HFF-Myc (cell line): Measurements from ENCODE around the gene TDRD9.

Experiments
- DNase-seq: peaks from one replicate; pipeline ENCODE4 v3.0.0-alpha.2; 2011; ENCODE audit warnings: low read depth; ENCODE audit errors: extremely low read depth
- H3K4me3 ChIP-seq: replicated peaks from 2 replicates; pipeline ENCODE4 v1.5.1; 2011; ENCODE audit warnings: low read depth, mild to moderate bottlenecking, control low read depth, low read length
- CTCF ChIP-seq: IDR thresholded peaks from 2 replicates; pipeline ENCODE4 v1.5.1; 2012; ENCODE audit warnings: mild to moderate bottlenecking, low read depth, low read length, control low read depth; ENCODE audit errors: missing control alignments

Gene TDRD9

GRCh38 chr14:104036212-104036611 is 108.0 kb downstream of the TDRD9 start:
- DNase-seq: no peak
- H3K4me3 ChIP-seq: no peak overlapping the region
- TF ChIP-seq CTCF: no peak

GRCh38 chr14:104037074-104037473 is 108.8 kb downstream of the TDRD9 start:
- no peak for DNase-seq
- TF ChIP-seq CTCF: no peak
- H3K4me3 ChIP-seq: no peak overlapping the region

- TF ChIP-seq CTCF: no peak
- DNase-seq: no peak
- no peak overlapping the region for H3K4me3 ChIP-seq
Observed at GRCh38 chr14:104037903-104038302, 109.6 kb downstream of the TDRD9 start.

GRCh38 chr14:104039214-104039613 is 111.0 kb downstream of the TDRD9 start:
- TF ChIP-seq CTCF: no peak
- no peak overlapping the region for H3K4me3 ChIP-seq
- DNase-seq: no peak

- no peak for TF ChIP-seq CTCF
- DNase-seq: no peak
- no peak overlapping the region for H3K4me3 ChIP-seq
Observed at GRCh38 chr14:104040539-104040938, 112.3 kb downstream of the TDRD9 start.

GRCh38 chr14:104041430-104042104 is 113.3 kb downstream of the TDRD9 start:
- no peak for DNase-seq
- no peak for TF ChIP-seq CTCF
- no peak overlapping the region for H3K4me3 ChIP-seq

GRCh38 chr14:104044016-104044415 is 115.8 kb downstream of the TDRD9 start:
- no peak overlapping the region for H3K4me3 ChIP-seq
- no peak for TF ChIP-seq CTCF
- no peak for DNase-seq
